NCI-H774 (cell line): ENCODE results near the gene ARRB1.
A peak's percentile ranks its signal among the peaks of the same experiment; 100 is the strongest.
"Not testable (repeated sequence)": the region's sequence is repeated elsewhere in the genome, so short reads cannot be mapped to it uniquely, and the experiment has no call there.

ENCODE experiments used
- DNase-seq: peaks from one replicate; lab custom pipeline; 2025; lab: John Stamatoyannopoulos, UW

Gene ARRB1

DNA sequence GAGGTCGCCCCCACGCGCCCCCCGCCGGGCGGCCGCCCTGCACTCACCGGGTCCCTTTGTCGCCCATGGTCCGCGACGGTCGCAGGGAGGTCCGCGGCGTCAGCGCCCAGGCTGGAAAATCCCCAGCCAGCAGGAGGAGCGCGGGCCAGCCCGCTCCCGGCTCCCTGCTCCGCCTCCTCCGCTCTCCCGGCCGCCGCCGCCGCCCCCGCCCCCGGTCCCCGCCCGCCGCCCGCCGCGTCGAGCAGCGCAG lies at the start of gene ARRB1:
Gene ARRB1 (minus strand): TSS at position 121 of the 250 bp plus-strand sequence. CDS start 54 bp downstream, at position 67.
- peak; percentile 42 for DNase-seq

DNA sequence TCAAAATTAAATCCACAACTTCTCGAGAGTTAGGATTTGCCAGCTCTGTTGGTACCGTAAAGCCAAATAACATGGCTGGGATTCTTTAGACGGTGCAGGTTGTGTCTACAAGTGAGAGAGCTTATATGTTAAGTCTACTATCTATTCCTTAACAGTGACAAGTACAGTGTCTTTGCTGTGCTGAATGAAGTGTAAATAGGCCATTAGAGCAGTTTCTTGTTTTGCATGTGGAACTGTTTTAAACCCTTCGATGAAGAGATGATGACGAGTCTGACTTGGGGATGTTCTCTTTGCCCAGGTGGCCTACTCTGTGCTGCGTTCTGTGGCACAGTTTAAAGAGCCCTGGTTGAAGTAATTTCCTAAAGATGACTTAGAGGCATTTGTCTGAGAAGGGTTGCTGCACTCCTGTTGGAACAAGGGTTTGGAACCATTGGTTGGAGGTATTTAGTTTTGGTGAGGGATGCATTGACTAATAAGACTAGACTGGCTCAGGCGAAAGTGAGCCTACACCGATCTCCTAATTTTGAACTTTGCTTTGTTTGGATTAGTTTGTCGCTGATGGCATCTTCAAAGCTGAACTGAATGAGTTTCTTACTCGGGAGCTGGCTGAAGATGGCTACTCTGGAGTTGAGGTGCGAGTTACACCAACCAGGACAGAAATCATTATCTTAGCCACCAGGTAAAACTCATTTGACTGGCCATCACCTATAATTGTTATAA lies 48.8 kb upstream of the ARRB1 start:
- DNase-seq = no peak

GRCh38 chr11:75399344-75400145 lies 48.1 kb upstream of the ARRB1 start, which contains the start of gene RPS3:
RPS3 (plus strand) TSS chr11:75399518; CDS start chr11:75399548, 30 bp downstream.
- DNase-seq = peak; percentile 94

- DNase-seq = no peak
Observed at GRCh38 chr11:75398906-75399305, 47.4 kb upstream of the ARRB1 start.

GRCh38 chr11:75394085-75394840 lies 42.8 kb upstream of the ARRB1 start:
- DNase-seq = no peak

GRCh38 chr11:75389925-75390324 lies 38.5 kb upstream of the ARRB1 start:
- DNase-seq = no peak

DNA sequence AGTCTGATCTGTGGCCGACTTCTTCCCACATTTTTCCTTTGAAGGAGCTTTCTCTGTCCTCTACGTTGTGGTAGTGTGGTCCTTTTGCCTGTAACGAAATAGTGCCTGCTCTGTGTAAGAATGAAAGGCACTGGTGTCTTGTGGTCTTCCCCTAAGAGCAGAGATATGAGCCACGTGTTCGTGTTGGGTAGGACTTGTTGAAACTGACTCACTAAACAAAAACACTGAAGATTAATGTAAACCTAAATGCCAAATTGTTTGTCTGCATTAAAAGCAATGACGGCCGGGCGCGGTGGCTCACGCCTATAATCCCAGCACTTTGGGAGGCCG lies 37.8 kb upstream of the ARRB1 start:
- DNase-seq = no peak

GRCh38 chr11:75388386-75389275 lies 37.2 kb upstream of the ARRB1 start:
- peak; percentile 91 for DNase-seq

DNA sequence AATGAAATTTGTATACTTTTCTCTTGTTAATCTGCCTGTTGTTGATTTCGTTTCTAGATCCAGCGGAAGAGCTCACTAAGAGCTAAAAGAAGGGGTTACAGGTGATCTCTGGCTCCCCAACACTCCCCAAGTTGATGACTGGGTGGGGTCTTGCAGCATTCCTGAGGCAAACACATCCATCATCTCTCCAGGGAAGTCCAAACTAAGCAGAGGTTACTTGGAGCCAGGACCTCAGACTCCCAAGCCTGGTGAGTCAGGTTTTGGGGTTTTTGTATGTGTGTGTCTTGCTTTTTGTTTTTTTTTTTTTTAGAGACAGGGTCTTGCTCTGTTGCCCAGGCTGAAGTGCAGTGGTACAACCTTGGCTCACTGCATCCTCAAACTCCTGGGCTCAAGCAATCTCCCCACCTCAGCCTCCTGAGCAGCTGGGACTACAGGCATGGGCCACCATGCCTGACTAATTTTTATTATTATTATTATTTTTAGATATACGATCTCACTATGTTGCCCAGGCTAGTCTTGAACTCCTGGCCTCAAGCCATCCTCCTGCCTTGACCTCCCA lies 36.4 kb upstream of the ARRB1 start:
- DNase-seq = no peak

DNA sequence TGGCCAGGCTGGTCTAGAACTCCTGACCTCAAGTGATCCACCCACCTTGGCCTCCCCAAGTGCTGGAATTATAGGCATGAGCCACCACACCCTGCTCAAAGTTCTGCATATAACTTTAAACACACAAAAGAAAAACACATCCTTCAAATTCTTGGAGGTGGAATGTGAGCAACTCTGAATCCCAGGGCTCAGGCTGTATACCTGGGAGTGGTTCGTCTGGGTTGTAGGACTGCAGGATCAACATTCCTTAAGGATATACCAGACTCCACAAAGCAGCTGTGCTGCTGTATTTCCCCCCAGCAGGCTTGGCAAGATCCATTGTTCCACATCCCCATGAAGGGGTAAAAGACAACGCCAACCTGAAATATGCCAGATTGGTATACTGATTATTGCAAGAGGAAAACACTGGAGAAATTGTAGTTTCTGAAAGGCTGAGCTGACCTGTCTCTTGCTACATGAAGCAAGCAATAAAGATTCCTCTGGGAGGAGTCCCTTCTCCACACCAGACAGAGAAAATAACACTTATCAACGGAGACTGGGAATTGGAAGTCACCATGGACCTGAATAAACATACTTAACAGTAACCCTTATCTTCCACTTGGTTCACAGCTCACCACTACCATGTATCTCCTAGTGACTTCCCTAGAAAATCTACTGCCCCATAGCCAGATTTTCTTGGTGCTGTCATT lies 35.6 kb upstream of the ARRB1 start:
- DNase-seq = no peak

DNA sequence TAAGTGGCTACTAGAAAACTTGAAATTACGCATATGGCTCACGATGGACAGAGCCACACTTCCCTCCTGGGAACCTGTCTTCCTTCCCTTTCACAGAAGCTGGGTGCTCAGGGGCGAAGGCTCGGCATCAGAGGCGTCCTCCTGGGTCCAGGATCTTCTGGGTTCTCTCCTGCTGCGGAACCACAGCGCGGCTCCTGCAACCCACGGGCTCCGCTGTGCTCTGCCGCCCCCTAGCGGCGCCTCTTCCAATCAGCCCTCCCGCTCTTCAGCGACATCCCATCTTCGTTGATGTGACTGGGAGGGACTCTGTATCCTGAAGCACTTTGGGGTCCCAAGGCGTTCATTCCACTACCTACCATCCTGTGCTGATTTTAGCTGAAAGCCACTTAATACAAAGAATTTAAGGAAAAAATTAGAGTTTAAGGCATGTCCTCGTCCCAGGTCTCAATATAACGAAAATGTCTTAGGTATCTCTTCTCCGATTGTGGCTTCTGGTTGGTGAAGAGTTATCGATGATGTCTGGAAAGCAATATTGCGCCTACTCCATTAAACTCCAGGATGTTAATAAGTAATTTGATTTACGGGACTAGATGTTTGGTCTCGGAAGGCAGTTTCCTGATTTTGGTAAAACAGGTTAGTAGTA lies 33.1 kb upstream of the ARRB1 start:
- DNase-seq = peak; percentile 82

- no peak for DNase-seq
Observed at GRCh38 chr11:75383246-75383645, 31.8 kb upstream of the ARRB1 start.

DNA sequence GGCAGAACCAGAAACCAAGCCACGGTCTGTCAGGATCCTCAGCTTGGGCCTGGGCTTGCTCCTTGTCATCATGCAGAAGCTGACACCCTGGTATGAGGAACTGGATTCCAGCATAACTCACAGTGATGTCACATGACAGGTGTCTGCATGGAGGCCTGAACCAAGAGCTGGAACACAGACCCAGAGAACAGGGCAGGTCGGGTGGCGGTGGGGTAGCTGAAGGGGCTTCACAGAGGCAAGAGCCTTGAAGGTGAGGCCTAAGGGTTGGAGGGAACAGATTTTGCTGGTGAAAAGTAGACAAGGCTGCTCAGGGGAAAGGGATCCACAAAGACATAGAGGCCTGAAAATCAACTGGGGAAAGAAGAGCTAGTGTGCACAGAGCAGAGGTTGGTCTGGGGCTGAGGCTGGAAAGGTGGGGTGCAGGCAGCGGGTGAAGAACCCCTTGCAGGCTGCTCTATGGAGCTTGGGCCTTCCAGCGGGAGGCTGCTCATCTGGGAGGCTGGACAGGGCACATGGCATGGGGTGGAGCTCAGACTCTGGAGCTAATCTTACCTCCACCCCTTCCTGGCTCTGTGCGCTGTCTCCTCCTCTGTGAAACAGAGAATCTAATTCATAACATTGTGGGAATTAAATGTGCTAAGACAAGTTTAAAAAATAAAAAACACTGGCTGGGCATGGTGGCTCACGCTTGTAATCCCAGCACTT lies 29.4 kb upstream of the ARRB1 start:
- no peak for DNase-seq

DNA sequence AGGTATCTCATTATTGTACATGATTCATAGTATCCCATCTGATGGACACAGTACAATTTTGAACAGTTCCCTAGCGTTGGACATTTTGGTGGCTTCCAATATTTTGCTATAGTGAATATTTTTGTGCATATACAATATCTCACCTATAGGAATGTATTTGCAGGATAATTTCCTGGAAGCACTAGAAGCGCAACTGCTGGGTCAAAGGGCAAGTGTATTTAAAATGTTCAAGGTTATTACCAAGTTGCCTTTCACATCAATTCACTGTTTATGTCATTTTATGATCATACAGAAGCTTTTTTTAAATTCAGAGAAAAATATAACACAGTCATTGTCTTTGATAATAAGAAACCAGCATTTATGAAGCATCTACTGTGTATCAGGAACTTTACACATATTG lies 28.8 kb upstream of the ARRB1 start:
- no peak for DNase-seq

DNA sequence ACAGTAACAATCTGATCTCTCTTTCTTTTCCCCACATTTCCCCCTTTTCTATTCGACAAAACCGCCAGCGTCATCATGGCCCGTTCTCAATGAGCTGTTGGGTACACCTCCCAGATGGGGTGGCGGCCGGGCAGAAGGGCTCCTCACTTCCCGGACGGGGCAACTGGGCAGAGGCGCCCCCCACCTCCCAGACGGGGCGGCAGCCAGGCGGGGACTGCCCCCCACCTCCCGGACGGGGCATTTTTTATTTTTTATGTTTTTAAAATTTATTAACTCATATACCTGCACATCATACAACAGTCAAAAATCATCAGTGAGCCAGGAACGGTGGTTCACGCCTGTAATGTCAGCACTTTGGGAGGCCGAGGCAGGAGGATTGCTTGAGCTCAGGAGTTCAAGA lies 27.3 kb upstream of the ARRB1 start:
- DNase-seq = not testable (repeated sequence)

DNA sequence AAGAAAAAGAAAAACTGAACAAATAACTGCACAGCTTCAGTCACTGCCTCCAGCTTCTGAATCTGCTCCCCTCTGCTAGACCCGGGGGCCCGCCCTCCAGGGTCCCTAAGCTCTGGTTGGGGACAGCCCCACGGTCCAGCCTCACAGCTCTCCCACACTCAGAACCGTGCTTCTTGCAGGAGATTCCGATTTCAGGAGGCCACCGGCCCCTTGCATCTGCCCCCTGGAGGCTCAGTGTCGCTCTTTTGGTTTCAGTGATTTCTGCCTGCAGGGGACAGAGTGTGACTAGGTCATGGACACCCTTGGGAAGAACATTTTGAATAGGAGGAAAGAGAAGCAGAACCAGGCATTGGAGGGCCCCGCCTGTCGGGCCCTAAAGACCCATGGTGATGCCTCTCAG lies 24.7 kb upstream of the ARRB1 start:
- no peak for DNase-seq

DNA sequence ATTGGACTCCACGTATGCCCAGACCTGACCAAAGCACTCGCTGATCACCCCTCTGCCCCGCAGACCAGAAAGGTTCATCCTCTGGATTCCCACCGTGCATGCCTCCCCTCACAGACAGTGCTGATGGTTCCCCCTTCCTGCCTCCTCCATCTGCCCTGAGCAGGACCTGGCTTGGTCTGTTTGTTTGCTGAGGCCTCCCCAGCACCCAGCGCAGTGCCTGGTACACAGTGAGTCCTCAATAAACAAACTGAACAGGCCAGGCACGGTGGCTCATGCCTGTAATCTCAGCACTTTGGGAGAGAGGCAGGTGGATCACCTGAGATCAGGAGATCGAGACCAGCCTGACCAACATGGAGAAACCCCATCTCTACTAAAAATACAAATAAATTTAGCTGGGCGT lies 24.2 kb upstream of the ARRB1 start:
- no peak for DNase-seq

DNA sequence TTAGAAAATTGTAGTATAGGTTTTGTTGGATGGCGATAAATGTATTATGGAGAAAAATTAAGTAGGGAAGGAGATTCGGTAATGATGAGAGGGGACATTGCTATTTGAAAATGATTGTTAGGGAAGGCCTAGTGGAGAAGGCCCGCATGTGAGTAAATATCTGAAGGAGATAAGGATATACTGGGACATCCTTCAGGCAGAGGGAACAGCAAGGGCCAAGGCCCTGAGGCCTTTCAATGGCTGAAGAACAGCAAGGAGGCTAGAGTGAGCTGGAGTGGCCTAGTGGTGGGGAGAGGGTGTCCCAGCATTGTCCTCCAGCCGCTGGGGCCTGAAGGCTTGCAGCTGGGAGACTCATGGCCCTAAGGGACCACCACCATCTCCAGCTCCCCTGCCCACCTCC lies 23.2 kb upstream of the ARRB1 start:
- DNase-seq = no peak

DNA sequence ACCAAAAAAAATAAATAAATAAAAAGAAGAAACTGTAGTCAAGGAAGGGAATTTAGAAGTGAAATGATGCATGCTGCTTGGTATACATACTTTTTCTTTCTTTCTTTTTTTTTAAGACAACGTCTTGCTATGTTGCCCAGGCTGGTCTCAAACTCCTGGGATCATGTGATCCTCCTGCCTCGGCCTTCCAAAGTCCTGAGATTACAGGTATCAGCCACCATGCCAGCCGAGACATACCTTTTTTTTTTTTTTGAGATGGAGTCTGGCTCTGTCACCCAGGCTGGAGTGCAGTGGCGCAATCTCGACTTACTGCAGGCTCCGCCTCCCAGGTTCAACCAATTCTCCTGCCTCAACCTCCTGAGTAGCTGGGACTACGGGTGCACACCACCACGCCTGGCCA lies 21.7 kb upstream of the ARRB1 start:
- no peak for DNase-seq
